ENCODE results near the gene TMEM258. TPM values are rescaled to one million over a fixed set of nuclear protein-coding genes. Genes with fewer than 3 reads are reported as not detected.

Gene TMEM258
- polyA plus RNA-seq, 1 donor = 158 TPM

DNA sequence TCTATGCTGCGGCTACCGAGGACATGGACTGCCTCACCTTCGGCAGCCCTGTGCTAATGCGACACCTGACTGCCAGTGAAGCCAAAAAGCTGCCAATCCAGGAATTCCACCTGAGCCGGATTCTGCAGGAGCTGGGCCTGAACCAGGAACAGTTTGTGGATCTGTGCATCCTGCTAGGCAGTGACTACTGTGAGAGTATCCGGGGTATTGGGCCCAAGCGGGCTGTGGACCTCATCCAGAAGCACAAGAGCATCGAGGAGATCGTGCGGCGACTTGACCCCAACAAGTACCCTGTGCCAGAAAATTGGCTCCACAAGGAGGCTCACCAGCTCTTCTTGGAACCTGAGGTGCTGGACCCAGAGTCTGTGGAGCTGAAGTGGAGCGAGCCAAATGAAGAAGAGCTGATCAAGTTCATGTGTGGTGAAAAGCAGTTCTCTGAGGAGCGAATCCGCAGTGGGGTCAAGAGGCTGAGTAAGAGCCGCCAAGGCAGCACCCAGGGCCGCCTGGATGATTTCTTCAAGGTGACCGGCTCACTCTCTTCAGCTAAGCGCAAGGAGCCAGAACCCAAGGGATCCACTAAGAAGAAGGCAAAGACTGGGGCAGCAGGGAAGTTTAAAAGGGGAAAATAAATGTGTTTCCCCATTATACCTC lies 3.6 kb upstream of the TMEM258 start:
- no peak for DNase-seq (ENCODE audit: low read depth)

DNA sequence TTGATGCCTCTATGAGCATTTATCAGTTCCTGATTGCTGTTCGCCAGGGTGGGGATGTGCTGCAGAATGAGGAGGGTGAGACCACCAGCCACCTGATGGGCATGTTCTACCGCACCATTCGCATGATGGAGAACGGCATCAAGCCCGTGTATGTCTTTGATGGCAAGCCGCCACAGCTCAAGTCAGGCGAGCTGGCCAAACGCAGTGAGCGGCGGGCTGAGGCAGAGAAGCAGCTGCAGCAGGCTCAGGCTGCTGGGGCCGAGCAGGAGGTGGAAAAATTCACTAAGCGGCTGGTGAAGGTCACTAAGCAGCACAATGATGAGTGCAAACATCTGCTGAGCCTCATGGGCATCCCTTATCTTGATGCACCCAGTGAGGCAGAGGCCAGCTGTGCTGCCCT lies 3.1 kb upstream of the TMEM258 start:
- DNase-seq (ENCODE audit: low read depth) = no peak

DNA sequence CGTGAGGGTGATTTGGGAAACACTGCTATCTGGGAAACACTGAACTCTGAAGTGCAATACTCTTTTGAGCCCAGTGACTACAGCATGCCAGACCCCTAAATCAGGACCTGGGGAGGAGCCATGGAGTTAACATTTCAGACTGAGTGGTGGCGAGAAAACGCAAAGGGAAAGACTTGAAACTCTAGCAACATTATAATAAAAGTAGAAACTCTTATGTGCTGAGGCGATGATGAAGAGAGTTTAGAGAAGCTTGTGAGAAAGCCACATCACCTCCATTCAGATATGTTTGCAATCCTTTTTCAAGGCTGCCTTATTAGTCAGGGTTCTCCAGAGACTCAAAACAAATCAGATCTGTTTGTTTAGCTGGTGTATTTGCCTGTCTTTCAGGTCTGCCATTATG lies 2.2 kb upstream of the TMEM258 start:
- no peak for DNase-seq (ENCODE audit: low read depth)

DNA sequence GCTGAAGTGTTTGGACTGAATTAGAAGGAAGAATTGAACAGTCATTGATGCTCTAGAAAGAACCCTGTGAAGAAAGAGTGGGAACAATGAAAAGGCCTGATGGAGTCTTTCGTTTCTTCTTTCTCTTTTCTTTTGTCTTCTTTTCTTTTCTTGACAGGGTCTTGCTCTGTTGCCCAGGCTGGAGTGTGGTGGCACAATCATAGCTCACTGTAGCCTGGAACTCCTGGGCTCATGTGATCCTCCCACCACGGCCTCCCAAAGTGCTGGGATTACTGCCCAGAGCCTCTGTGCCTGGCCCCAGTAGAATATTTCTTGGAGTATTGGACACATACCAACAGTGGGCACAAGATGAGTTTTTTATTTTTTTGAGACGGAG lies 1.4 kb upstream of the TMEM258 start:
- DNase-seq (ENCODE audit: low read depth) = no peak

DNA sequence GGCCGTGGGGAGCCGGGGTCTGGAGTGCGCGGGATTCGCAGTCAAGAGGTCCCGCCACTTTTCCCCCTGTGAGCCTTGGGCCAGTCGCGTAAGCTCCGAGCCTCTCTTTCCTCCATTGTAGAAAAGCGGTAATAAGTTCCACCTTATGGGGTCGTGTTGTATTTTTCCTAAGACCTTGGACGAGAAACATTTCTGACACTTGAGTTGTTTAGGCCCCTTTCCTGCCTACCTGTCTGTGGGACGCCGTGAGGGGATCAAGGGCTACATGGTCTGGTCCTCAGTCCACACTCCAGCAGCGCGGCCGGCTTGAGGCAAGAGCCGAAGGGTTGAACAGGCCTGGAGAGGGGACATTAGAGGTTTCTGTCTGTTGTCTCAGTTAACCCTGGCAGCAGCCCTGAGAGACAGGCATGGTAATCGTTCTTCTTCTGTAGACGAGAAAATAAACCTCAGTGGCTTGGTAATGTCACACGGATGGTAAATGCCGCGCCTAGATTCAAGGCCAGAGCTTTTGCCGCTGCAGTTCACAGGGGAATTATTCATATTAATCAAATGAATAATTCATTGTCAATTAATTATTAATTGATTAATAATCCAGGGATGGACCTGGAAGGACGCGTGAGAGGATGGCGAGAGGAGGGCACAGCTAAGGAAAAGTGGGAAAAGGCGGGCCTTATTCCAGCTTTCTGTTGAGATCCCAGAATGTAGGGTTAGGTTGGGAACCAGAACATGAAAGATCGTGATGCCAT lies 857 bp upstream of the TMEM258 start:
- no peak for DNase-seq (ENCODE audit: low read depth)

DNA sequence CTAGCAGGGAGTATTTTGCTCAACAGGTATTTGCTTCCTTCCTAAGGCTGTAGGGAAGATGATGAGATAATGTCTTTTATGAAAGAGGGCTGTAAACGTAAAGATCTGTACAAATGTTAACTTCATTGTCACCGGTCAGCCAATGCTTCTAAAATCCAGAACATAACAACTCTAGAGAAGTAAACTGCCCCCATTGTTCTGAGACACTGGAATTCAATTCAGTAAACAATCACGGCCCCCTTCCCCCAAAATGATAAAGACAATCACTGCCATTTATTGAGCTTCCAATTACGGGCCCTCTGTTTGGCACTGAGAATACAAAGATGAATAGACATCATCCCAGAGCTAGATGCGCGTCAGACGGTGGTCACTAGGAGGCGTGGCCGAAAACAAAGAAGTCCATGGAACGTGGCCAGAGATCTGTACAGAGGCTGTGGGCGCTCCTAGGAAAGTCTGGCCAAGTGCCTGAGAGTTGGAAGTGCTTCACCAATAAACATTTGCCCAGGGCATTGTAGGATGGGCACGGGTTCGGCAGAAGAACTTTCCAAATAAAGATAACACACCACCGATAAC lies 576 bp downstream of the TMEM258 start:
- DNase-seq (ENCODE audit: low read depth) = peak; percentile 60

DNA sequence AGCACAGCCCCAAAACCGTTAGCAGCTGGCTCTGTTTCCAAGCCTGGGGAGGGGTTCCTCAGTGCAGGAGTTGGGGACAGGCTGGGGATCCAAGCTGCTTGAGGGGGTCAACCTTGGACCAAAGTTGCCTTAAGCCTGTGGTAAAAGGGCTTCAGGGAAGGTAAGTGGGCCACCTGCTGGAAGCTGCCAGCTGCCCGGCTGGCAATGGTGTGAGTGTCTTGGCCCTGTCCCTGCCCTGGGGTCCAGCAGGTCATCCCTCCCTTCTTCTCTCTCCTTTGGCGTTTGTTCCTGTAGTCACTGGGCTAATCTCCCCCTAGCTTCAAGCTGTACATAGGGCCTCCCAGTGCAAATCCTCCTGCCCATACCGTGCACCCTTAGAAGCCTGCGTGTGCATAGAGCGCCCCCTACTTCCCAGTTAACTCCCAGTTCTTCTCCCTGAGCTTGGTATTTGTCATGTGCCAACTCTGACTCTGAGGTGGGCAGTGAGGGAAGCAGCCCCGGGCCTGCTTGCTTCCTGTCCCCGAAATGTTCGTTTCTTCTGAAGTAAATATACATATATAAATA lies 4.4 kb downstream of the TMEM258 start:
- DNase-seq (ENCODE audit: low read depth) = no peak

DNA sequence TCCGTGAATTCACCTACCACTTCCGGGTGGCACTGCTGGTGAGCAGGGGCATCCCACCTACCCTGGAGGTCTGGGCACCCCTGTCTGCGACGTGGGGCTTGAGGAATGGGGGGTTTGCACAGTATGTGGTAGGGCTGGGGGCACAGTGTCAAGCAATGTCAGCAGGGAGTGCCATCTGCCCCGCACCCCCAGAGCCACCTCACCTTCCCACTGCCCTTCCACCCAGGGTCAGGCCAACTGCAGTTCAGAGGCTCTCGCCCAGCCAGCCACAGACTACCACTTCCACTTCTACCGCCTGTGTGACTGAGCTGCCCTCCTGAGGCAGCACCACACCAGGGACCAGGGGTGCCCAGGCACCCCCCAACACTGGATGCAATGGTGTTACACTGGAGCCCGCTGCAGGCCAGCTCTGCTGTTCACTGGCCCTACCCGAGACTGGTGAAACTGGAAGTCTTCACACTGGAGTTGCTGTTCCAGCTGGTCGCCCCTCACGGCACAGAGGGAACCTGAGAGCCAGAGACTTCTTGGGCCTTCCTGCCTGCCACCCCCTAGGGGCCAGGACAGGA lies 6.5 kb downstream of the TMEM258 start:
- DNase-seq (ENCODE audit: low read depth) = no peak

DNA sequence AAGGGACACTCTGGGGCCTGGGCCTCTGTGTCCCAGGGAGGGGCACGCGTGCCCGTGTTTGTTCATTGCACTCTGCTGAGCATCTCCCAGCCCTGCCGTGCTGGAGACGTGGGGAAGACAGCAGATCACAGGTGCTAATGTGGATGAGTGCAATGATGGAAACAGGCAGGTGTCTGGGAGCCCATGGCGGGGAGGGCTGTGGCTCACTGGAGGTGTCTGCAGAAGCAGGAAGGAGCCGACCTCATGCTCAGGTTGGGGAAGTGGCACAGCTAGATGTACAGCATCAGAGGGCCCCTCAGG lies 7.9 kb downstream of the TMEM258 start:
- no peak for DNase-seq (ENCODE audit: low read depth)

DNA sequence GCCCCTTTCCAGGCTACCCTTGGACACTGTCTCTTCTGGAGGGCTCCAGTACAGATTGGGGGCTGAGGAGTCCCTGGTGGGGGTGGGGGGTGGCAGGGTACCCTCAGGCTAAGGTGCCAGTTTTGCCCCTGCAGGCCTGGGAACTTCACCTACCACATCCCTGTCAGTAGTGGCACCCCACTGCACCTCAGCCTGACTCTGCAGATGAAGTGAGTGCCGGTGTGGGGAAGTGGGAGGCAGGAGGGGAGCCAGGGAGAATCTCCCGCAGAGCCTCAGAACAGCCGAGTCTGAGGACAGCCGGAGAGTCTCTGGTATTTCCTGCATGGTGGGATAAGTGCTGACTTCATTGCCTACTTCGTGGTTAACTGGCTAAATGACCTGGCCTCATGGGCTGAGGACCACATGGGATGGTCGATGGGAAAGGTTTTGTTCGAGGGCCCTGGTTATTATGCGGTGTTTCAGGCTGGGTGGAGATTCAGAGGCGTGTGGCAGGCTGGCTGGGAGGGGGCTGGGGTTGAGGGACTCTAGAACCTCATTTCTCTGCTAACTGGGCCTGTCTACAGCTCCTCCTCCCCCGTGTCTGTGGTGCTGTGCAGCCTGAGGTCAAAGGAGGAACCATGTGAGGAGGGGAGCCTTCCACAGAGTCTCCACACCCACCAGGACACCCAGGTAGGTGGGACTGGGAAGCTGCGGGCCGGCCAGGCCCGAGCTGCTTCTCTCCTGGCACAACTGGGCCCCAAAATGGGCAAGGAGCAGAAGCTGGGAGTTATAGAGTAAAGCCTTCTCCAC lies 8.5 kb downstream of the TMEM258 start:
- DNase-seq (ENCODE audit: low read depth) = no peak

DNA sequence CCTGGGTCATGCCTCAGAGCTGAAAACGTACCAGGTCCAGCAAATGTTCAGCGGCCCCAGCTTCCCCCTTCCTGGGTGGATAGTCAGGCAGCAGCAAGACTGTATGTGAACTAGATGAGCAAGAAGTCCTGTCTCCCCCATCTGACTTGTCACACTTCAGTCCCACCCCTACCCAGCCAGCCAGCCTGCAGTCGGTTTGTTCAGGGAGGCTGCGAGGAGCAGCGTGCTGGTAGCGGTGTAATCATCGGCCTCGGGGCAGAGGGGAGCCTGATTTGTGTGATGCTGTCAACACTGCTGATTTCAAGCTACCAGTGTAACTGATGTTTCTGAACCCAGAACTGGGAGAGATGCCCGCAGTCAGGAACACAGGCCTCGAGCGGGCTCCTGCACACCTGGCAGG lies 9.6 kb downstream of the TMEM258 start:
- DNase-seq (ENCODE audit: low read depth) = no peak

DNA sequence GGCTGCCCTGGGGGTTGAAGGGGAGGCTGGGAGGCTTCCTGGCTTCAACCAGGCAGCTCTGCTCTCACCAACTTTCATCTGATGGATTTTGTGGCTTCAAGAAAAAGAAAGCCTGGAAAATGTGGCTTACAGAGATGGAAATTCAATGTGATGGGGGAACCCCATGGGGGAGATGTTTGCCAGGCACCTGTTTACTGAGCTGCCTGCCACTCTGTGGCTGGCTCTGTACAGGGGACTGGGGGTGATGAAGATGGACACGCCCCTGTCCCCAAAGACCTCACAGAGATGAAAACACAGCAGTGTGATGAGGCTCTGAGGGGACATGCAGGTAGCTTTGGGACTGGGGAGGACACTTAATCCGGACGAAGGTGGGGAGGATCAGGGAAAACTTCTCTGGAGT lies 10.1 kb downstream of the TMEM258 start:
- no peak for DNase-seq (ENCODE audit: low read depth)

DNA sequence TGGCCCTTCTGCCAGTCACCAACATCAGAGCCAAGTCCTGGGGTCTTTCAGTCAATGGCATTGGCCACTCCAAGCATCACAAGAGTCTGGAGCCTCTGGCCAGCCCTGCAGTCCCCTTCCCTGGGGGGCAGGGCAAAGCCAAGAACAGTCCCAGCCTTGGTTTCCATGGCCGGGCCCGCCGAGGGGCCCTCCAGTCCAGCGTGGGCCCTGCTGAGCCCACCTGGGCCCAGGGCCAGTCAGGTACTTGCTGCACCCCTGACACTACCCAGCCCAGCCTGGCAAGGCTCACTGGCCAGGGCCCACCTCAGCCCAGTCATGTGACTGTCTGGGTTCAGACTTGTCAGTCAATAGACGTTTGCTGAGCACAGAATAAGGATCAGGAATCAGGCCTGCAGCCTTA lies 10.8 kb downstream of the TMEM258 start:
- DNase-seq (ENCODE audit: low read depth) = no peak

DNA sequence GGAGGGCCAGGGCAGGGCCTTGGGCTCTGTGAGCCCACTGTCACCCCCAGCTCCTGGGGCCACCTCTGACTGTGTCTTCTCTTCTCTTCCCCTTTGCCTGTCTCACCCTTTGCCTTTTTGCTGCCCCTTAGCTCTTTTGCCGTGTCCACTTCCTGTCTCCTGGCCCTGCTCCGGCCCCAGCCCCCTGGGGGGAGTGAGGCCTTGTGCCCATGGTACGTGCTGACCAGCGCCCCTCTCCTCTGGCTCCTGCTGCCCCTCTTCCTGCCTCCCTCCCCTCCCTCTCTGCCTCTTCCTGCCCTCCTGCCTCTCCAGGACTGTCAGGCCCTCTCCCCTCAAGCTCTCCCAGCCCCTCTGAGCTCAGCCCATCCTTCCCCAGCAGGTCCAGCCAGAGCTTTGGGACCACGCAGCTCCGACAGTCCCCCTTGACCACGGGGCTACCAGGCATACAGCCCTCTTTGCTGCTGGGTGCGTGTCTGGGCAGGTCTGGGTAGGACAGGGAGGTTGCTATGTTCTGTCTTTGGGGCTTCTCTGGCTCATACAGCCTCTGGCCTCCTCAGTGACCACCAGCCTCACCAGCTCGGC lies 11.7 kb downstream of the TMEM258 start:
- no peak for DNase-seq (ENCODE audit: low read depth)

DNA sequence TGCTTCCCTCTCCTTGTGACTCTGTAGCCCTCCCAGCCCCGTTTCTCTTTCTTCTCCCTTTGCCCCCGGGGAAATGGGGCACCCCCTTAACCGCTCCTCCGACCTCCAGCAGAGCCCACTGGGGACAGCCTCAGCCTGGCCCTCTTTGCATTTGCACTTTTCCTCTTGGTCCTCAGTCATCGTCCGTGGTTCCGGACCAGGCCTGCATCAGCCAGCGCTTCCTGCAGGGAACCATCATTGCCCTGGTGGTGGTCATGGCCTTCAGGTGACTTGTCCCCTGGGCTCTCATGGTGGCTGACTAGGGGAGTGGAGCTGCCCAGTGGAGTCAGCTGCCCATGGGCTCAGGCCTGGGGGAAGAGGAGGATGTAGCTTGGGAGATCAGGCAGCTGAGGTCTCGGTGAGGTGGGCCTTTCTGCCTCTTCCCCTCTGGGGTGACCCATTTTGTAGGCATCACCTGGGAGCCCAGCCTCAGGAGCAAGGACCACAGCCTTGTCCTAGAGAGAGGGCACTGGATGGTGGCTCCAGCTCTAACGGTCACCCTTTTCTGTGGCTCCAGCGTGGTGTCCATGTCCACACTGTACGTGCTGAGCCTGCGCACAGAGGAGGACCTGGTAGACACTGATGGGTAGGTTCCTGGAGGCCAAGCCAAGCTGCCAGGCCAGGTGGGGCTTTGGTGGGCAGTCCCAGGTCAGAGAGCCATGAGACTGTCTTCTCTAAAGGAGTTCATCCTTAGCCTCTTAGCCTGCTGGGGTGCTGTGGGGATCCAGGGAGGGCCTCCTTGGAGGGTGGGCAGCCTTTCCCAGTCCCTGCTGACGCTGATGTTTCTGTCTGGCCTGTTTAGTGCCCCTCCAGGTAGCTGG lies 12.5 kb downstream of the TMEM258 start:
- DNase-seq (ENCODE audit: low read depth) = no peak

DNA sequence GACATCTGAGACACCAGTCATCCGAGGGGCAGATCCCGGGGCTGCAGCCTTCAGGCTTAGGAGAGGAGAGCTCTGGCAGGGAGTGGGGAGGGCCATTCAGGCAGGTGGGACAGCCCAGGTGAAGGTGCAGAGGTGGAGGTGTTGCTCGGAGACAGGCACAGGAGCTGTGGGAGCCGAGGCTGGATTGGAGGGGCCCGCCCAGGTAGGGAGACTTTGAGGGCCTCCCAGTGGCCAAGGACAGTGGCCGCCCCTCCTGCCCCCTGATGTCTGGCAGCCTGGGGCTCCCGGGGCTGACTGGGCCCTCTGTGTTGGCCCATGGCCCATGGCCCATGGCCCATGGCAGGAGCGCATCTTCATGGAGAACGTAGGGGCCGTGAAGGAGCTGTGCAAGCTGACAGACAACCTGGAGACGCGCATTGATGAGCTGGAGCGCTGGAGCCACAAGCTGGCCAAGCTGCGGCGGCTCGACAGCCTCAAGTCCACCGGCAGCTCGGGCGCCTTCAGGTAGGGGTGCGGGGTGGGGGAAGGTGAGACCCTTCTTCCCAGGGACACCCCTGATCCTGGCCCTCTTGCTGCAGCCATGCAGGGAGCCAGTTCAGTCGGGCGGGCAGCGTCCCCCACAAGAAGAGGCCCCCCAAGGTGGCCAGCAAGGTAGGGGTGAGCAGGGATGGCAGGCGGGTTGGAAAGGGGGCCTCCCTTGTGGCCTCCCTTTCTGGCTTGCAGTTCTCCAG lies 13.3 kb downstream of the TMEM258 start:
- no peak for DNase-seq (ENCODE audit: low read depth)

DNA sequence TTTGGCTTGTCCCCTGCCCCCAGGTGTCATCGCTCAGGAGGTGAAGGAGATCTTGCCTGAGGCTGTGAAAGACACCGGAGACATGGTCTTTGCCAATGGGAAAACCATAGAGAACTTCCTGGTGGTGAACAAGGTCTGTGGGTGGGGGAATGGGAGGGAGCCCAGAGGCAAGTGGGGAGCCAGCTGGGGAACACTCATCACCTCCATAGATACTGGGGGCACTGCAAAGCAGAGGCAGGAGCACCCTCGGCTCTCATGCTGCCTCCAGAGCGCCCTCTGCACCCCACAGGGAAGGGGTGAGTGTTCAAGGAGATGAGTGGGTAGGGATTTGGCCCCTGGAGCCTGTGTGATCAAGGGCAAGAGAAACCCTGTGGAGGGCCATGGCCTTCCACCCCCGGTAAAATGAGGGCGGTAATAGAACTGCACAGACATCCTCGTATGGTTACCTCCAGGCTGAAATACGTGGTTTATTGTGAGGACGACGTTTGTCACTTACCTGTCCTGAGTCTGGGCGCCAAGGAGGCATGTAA lies 14.0 kb downstream of the TMEM258 start:
- no peak for DNase-seq (ENCODE audit: low read depth)

DNA sequence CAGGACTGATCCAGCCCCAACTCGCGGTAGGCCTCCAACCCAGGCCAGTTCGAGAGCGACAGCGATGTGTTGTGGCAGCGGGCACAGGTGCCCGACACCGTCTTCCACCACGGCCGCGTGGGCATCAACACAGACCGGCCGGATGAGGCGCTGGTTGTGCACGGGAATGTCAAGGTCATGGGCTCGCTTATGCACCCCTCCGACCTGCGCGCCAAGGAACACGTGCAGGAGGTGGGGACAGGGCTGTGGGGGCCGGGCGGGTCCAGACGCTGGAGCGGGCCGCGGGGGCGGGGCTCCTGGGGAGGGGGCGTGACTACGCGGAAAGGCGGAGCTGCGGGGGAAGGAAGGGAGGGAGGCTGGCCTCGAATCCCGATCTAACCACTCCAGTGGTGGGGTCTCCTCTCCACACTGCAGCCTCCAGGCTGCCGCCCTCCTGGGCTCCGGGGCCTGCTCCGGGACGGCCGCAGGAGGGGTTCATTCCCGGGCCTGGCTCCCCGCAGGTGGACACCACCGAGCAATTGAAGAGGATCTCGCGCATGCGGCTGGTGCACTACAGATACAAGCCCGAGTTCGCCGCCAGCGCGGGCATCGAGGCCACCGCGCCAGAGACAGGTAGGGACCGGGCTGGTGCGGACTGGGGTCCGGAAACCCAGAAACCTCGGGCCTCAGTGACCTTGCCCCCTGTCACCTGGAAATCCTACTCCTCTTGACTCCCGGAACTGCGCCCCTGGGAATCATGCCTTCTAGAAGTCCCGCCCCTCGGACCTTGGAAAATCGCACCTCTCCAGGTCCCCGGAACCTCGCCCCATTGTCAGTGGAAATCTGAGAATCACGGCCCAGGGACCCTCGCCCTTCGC lies 14.9 kb downstream of the TMEM258 start:
- DNase-seq (ENCODE audit: low read depth) = no peak

DNA sequence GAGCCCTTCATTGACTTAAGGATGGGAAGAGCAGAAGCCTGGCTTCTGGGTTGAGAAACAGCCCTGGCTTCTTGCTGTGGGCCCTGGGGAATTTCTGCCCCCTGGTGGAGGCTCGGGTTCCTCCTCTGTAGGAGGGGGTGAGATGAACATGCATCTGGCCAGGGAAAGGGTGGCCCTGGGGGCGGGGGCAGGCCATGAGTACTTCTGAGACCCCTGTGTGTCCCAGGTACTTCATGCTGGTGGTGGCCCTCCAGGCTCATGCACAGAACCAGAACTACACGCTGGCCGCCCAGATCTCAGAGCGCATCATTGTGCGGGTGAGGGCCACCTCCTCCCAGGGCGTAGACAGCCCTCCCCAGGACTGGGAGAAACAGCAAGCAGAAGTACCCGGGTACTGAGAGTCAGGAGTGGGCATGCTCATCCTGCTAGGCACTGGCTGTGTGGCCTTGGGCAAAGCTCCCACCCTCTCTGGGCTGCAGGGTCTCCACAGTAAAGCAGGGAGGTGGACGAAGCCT lies 15.8 kb downstream of the TMEM258 start:
- no peak for DNase-seq (ENCODE audit: low read depth)

Data from forelimb muscle (tissue), 1 donor.